Neural progenitor cell (in vitro differentiated cells): ENCODE data around the gene NELFB. TPM values are rescaled to one million over a fixed set of nuclear protein-coding genes. Genes with fewer than 3 reads are reported as not detected.

Experiments
- DNase-seq: peaks from one replicate; pipeline ENCODE4 v3.0.0-alpha.2; 2016; ENCODE audit warnings: low spot score
- H2AFZ ChIP-seq: fragments of 200-600 bp; sonication (generic); replicated peaks from 2 replicates; pipeline ENCODE4 v1.6.1; 2016; ENCODE audit warnings: antibody characterized with exemption
- H3F3A ChIP-seq: fragments of 200-600 bp; sonication (generic); 2 replicates; pipeline ENCODE4 v1.6.1; 2016; ENCODE audit warnings: antibody characterized with exemption, low read depth
- H3K27ac ChIP-seq: fragments of 200-600 bp; sonication (generic); 2 replicates; pipeline ENCODE4 v1.5.1; 2016; ENCODE audit warnings: mild to moderate bottlenecking
- H3K27me3 ChIP-seq: fragments of 200-600 bp; sonication (generic); 2 replicates; pipeline ENCODE4 v1.6.1; 2016; ENCODE audit warnings: mild to moderate bottlenecking, moderate library complexity
- H3K36me3 ChIP-seq: fragments of 200-600 bp; sonication (generic); 2 replicates; pipeline ENCODE4 v1.5.1; 2016
- H3K4me1 ChIP-seq: fragments of 200-600 bp; sonication (generic); 2 replicates; pipeline ENCODE4 v1.6.1; 2016; ENCODE audit warnings: mixed run types
- H3K4me2 ChIP-seq: fragments of 200-600 bp; sonication (generic); 2 replicates; pipeline ENCODE4 v1.6.1; 2016
- H3K4me3 ChIP-seq: fragments of 200-600 bp; sonication (generic); 2 replicates; pipeline ENCODE4 v1.5.1; 2016
- H3K79me2 ChIP-seq: fragments of 200-600 bp; sonication (generic); 2 replicates; pipeline ENCODE4 v1.6.1; 2016; ENCODE audit warnings: low read depth
- H3K9ac ChIP-seq: fragments of 200-600 bp; sonication (generic); 2 replicates; pipeline ENCODE4 v1.6.1; 2016
- H3K9me3 ChIP-seq: fragments of 200-600 bp; sonication (generic); 2 replicates; pipeline ENCODE4 v1.5.1; 2016; ENCODE audit warnings: low read depth
- H4K20me1 ChIP-seq: fragments of 200-600 bp; sonication (generic); 2 replicates; pipeline ENCODE4 v1.6.1; 2016; ENCODE audit warnings: low read depth
- H3K27ac Mint-ChIP-seq: 3 replicates; pipeline ENCODE4 v1.8.0; 2021; ENCODE audit warnings: mixed read lengths
- H3K27me3 Mint-ChIP-seq: 2 replicates; pipeline ENCODE4 v1.8.0; 2022; ENCODE audit warnings: low read depth, mild to moderate bottlenecking, inconsistent platforms, moderate library complexity, mixed read lengths; ENCODE audit not compliant: insufficient read depth
- H3K36me3 Mint-ChIP-seq: 3 replicates; pipeline ENCODE4 v1.8.0; 2021; ENCODE audit warnings: mixed read lengths
- H3K4me1 Mint-ChIP-seq: 3 replicates; pipeline ENCODE4 v1.8.0; 2021; ENCODE audit warnings: mixed read lengths
- H3K4me3 Mint-ChIP-seq: 3 replicates; pipeline ENCODE4 v1.8.0; 2021; ENCODE audit warnings: mild to moderate bottlenecking, moderate library complexity, mixed read lengths
- H3K9me3 Mint-ChIP-seq: 3 replicates; pipeline ENCODE4 v1.8.0; 2020; ENCODE audit warnings: mixed read lengths
- EZH2 ChIP-seq: fragments of 200-600 bp; sonication (generic); IDR thresholded peaks from 2 replicates; pipeline ENCODE4 v1.6.1; 2017; ENCODE audit warnings: antibody characterized with exemption, mild to moderate bottlenecking, moderate library complexity
- EZH2phosphoT487 ChIP-seq: fragments of 200-600 bp; sonication (generic); IDR thresholded peaks from 2 replicates; pipeline ENCODE4 v1.6.1; 2017; ENCODE audit warnings: antibody characterized with exemption
- total RNA-seq: library from RNA; depleted of rRNA; stranded (reverse); fragments of >200 nt; gene quantifications from 2 replicates; pipeline ENCODE4 v1.2.3, GENCODE V29; 2015; ENCODE audit warnings: low replicate concordance
- TF ChIP-seq, protein P1 (sequence below): fragments of 200-600 bp; sonication (generic); IDR thresholded peaks from 2 replicates; pipeline ENCODE4 v1.5.1; 2017; ENCODE audit warnings: antibody characterized with exemption, mild to moderate bottlenecking

Gene NELFB
- total RNA-seq, 1 donor from 2014 or later = 35.2 TPM

DNA sequence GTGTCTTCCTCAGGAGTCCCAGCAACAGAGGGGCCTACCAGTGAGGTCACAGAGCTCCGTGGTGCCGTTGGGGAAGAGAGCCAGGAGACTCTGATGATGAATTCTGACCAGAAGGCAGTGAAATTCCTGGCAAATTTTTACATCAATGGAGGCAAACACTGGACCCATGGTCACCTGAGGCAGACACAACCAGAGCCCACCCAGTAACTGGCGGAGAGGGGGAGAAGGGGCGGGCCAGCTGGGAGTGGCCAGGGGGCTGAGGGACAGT lies 4.0 kb upstream of the NELFB start, which contains the start of gene STPG3:
STPG3 (plus strand) TSS at position 93 of the 268 bp plus-strand sequence; CDS start at position 94, 1 bp downstream.
- Histone ChIP-seq H3F3A (peaks cover 10% of the 10 kb centered on the region), H3K4me2 (no peak within 1 kb of the TSS), H3K9me3 (no peaks in the 10 kb centered on the region), H3K4me3 (no peak within 1 kb of the TSS), H3K36me3 (no peaks in the 10 kb centered on the region), H3K79me2 (peaks cover 9% of the 10 kb centered on the region), H3K9ac (no peak within 1 kb of the TSS), H3K27ac (no peak within 1 kb of the TSS), H3K27me3 (peaks cover 6% of the 10 kb centered on the region), H4K20me1 (peaks cover 10% of the 10 kb centered on the region), H2AFZ (no peak within 1 kb of the TSS), H3K4me1 (peaks cover 28% of the 10 kb centered on the region)
- H3K27me3 Mint-ChIP-seq = peaks cover 3% of the 10 kb centered on the region
- no peak for TF ChIP-seq EZH2phosphoT487
- TF ChIP-seq, protein P1, sequence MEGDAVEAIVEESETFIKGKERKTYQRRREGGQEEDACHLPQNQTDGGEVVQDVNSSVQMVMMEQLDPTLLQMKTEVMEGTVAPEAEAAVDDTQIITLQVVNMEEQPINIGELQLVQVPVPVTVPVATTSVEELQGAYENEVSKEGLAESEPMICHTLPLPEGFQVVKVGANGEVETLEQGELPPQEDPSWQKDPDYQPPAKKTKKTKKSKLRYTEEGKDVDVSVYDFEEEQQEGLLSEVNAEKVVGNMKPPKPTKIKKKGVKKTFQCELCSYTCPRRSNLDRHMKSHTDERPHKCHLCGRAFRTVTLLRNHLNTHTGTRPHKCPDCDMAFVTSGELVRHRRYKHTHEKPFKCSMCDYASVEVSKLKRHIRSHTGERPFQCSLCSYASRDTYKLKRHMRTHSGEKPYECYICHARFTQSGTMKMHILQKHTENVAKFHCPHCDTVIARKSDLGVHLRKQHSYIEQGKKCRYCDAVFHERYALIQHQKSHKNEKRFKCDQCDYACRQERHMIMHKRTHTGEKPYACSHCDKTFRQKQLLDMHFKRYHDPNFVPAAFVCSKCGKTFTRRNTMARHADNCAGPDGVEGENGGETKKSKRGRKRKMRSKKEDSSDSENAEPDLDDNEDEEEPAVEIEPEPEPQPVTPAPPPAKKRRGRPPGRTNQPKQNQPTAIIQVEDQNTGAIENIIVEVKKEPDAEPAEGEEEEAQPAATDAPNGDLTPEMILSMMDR = no peak
- no peak for TF ChIP-seq EZH2
- peak within 1 kb of the TSS; percentile 71 for H3K4me3 Mint-ChIP-seq
- peak within 1 kb of the TSS; percentile 84 for H3K27ac Mint-ChIP-seq
- DNase-seq = no peak
- peaks cover 32% of the 10 kb centered on the region for H3K4me1 Mint-ChIP-seq
- H3K9me3 Mint-ChIP-seq = no peaks in the 10 kb centered on the region
- H3K36me3 Mint-ChIP-seq = no peaks in the 10 kb centered on the region

DNA sequence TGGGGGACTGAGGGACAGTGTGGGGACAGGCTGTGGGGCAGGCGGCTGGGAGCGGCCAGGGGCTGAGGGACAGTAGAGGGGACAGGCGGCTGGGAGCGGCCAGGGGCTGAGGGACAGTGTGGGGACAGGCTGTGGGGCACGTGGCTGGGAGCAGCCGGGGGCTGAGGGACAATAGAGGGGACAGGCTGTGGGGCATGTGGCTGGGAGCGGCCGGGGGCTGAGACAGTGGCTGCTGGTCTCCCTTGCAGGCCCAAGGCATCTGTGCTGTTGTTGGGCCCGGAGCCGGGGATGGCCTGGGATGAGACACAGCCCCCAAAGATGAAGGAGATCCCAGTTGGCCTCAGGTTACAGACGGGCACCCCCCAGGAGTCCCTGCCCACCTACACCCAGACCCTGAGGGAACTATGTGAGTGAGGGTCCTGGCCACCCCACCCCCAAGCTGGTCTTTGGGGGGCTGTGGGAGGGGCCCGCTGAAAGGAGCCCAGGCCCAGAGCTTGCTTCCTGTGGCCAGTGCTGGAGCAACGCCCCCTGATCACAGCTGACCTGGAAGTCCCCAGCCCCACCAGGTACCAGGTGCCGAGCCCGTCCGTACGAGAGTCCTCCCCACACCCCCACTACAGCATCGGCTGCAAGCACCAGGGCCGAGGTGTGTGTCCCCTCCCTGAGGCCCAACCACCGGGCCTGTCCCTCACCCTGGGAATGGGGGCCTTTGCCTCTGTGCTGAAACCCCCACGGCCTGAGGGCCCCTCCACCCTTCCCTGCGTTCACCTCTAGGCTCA lies 3.4 kb upstream of the NELFB start:
- Histone ChIP-seq H3K4me3 (no peak overlapping the region), H3K9me3 (no peaks in the 10 kb centered on the region), H3K9ac (no peak overlapping the region), H3K36me3 (no peaks in the 10 kb centered on the region), H2AFZ (no peak overlapping the region), H3K27me3 (peaks cover 6% of the 10 kb centered on the region), H3K4me2 (no peak overlapping the region), H4K20me1 (peaks cover 16% of the 10 kb centered on the region), H3K27ac (no peak overlapping the region), H3K79me2 (peaks cover 14% of the 10 kb centered on the region), H3F3A (peaks cover 10% of the 10 kb centered on the region), H3K4me1 (peaks cover 31% of the 10 kb centered on the region)
- H3K27me3 Mint-ChIP-seq = peaks cover 3% of the 10 kb centered on the region
- peak overlapping the region; percentile 84 for H3K27ac Mint-ChIP-seq
- no peak for DNase-seq
- no peak overlapping the region for H3K4me3 Mint-ChIP-seq
- H3K36me3 Mint-ChIP-seq = no peaks in the 10 kb centered on the region
- no peaks in the 10 kb centered on the region for H3K9me3 Mint-ChIP-seq
- TF ChIP-seq, protein P1 = no peak
- TF ChIP-seq EZH2 (no peak), EZH2phosphoT487 (no peak)
- peaks cover 37% of the 10 kb centered on the region for H3K4me1 Mint-ChIP-seq

DNA sequence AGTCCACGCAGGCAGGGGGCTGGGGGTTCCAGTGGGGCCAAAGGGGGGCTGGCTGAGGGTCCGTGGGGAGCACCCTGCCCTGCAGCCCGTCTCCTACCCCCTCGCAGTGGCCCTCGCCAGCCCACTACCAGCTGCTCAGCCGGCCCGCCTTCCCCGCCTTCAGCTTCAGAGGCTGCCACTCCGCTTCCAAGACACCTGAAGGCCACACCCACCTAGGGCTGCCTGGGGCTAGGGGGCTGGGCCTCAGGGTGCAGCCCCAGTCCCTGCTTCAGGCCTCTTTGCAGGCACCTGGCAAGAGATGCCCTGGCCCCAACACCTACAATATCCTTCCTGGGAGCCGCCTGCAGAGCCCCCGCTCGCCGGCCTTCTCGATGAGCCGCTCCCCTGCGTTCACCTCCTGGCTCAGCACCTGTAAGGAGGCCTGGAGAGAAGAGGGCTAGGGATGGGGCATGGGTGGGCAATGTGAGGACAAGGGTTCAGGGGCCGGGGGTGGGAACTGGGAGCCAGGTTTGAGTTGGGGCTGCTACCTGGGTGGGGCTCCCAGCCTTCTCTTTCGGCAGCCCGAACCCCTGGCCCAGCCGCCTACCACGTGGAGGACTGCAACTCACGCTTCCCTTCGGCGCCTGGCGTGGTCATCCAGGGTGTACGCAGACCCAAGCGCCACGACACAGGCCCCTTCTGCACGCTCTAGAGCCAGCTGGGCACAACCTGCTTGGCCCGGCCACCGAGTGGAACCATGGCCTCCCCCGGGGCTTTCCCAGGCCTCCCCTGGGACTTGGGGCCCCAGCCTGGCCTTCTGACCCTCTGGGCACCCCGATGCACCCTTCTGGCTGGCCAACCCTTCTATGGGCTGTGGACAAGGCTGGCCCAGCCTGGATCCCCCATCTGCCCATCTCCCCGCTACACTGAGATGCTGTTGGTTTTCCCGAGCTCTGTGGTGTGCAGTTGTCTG lies 2.3 kb upstream of the NELFB start:
- Histone ChIP-seq H3K4me2 (peak overlapping the region; percentile 49), H3K9me3 (no peaks in the 10 kb centered on the region), H3F3A (peaks cover 10% of the 10 kb centered on the region), H3K36me3 (no peaks in the 10 kb centered on the region), H3K4me3 (no peak overlapping the region), H2AFZ (no peak overlapping the region), H3K27ac (no peak overlapping the region), H4K20me1 (peaks cover 19% of the 10 kb centered on the region), H3K4me1 (peaks cover 31% of the 10 kb centered on the region), H3K27me3 (peaks cover 6% of the 10 kb centered on the region), H3K79me2 (peaks cover 20% of the 10 kb centered on the region), H3K9ac (no peak overlapping the region)
- Mint-ChIP-seq H3K27me3 (peaks cover 7% of the 10 kb centered on the region), H3K4me3 (peak overlapping the region; percentile 95), H3K27ac (peak overlapping the region; percentile 66), H3K36me3 (peaks cover 2% of the 10 kb centered on the region), H3K4me1 (peaks cover 28% of the 10 kb centered on the region), H3K9me3 (no peaks in the 10 kb centered on the region)
- peak; percentile 43 for DNase-seq
- TF ChIP-seq EZH2phosphoT487 (no peak), EZH2 (no peak)
- TF ChIP-seq, protein P1 = no peak
